Spinal cord (tissue), 10 donors: ENCODE data around the gene XRCC5. TPM values are rescaled to one million over a fixed set of nuclear protein-coding genes. Genes with fewer than 3 reads are reported as not detected.

Experiments used
- DNase-seq, 6 donors: peaks; one replicate each; pipeline versions ENCODE4 v3.0.0 to v3.0.0-alpha.2; 2013 to 2015; ENCODE audit warnings: low spot score in 6 of 6, low read depth in 4 of 6
- H3K27ac ChIP-seq: one replicate; pipeline ENCODE4 v1.5.1; 2013; ENCODE audit warnings: low read depth, low read length, control low read depth
- H3K27me3 ChIP-seq: one replicate; pipeline ENCODE4 v1.6.1; 2013; ENCODE audit warnings: low read length; ENCODE audit not compliant: control insufficient read depth, insufficient read depth
- H3K36me3 ChIP-seq: one replicate; pipeline ENCODE4 v1.6.1; 2013; ENCODE audit warnings: low read length; ENCODE audit not compliant: control insufficient read depth, insufficient read depth
- H3K4me1 ChIP-seq: one replicate; pipeline ENCODE4 v1.6.1; 2013; ENCODE audit warnings: low read length; ENCODE audit not compliant: control insufficient read depth, insufficient read depth
- H3K4me3 ChIP-seq: one replicate; pipeline ENCODE4 v1.5.1; 2013; ENCODE audit warnings: low read depth, low read length, control low read depth
- H3K9me3 ChIP-seq: one replicate; pipeline ENCODE4 v1.6.1; 2013; ENCODE audit warnings: low read length; ENCODE audit not compliant: control insufficient read depth, insufficient read depth
- WGBS: methylation state at CpG from one replicate; pipeline ENCODE4 v1.1.5; 2013; ENCODE audit warnings: missing lambda C conversion rate; ENCODE audit not compliant: insufficient coverage; 5-methylcytosine and 5-hydroxymethylcytosine counted together
- polyA plus RNA-seq, 2 donors: library from polyadenylated mRNA; unstranded; fragments of 120-200 nt; gene quantifications; one replicate each; pipeline ENCODE4 v1.2.1, GENCODE V29; 2013; ENCODE audit not compliant: insufficient read length in 2 of 2
- total RNA-seq, 2 donors: library from RNA; depleted of rRNA in 1 of 2; stranded (reverse); fragments of 120-200 nt in 1 of 2; fragments of >200 nt in 1 of 2; gene quantifications; one replicate each; pipeline versions ENCODE4 v1.2.3 to v1.2.4, GENCODE V29; 2013 to 2014
- donor health status: healthy.

Gene XRCC5
- total and polyA plus RNA-seq, 4 donors, result 144 to 256 (median 206) TPM

- Histone ChIP-seq H3K36me3 (no peaks in the 10 kb centered on the region), H3K4me1 (peaks cover 25% of the 10 kb centered on the region), H3K27me3 (no peaks in the 10 kb centered on the region), H3K27ac (peak overlapping the region; percentile 54), H3K4me3 (peak overlapping the region; percentile 92), H3K9me3 (no peaks in the 10 kb centered on the region)
- DNase-seq, result peak in 4 of 6 donors; percentile 10 to 86 (median 38)
- 27% methylated on average over 1 of the region's 3 CpGs for WGBS
These were observed 26.3 kb upstream of the XRCC5 start for GRCh38 chr2:216082805-216083204.

- WGBS, result 36% methylated on average over 11 of the region's 11 CpGs
- peak overlapping the region; percentile 62 for H3K27ac ChIP-seq
- H3K4me1 ChIP-seq, result peaks cover 25% of the 10 kb centered on the region
- peak in 3 of 6 donors; percentile 26 to 89 (median 77) for DNase-seq
- no peaks in the 10 kb centered on the region for H3K27me3 ChIP-seq
- H3K36me3 ChIP-seq, result no peaks in the 10 kb centered on the region
- H3K4me3 ChIP-seq, result peak overlapping the region; percentile 0
- no peaks in the 10 kb centered on the region for H3K9me3 ChIP-seq
These were observed 25.5 kb upstream of the XRCC5 start for GRCh38 chr2:216083464-216084281.

- WGBS, result 55% methylated on average over 3 of the region's 3 CpGs
- Histone ChIP-seq H3K27ac (no peak overlapping the region), H3K4me1 (peaks cover 25% of the 10 kb centered on the region), H3K36me3 (no peaks in the 10 kb centered on the region), H3K4me3 (no peak overlapping the region), H3K27me3 (no peaks in the 10 kb centered on the region), H3K9me3 (no peaks in the 10 kb centered on the region)
- peak in 2 of 6 donors; percentile 2 to 12 for DNase-seq
These were observed 24.6 kb upstream of the XRCC5 start for GRCh38 chr2:216084547-216084946.

GRCh38 chr2:216086207-216086893 lies 22.8 kb upstream of the XRCC5 start:
- Histone ChIP-seq H3K4me3 (no peak overlapping the region), H3K36me3 (no peaks in the 10 kb centered on the region), H3K27me3 (no peaks in the 10 kb centered on the region), H3K9me3 (no peaks in the 10 kb centered on the region), H3K4me1 (peaks cover 24% of the 10 kb centered on the region), H3K27ac (no peak overlapping the region)
- 83% methylated on average over 1 of the region's 2 CpGs for WGBS
- no peak for DNase-seq

- Histone ChIP-seq H3K4me3 (no peak overlapping the region), H3K27me3 (no peaks in the 10 kb centered on the region), H3K9me3 (no peaks in the 10 kb centered on the region), H3K4me1 (peaks cover 2% of the 10 kb centered on the region), H3K27ac (no peak overlapping the region), H3K36me3 (no peaks in the 10 kb centered on the region)
- WGBS, result no CpG with 5 or more reads among the region's 1 CpG
- DNase-seq, result no peak
These were observed 18.8 kb upstream of the XRCC5 start for GRCh38 chr2:216090369-216090786.

- no peaks in the 10 kb centered on the region for H3K27me3 ChIP-seq
- H3K36me3 ChIP-seq, result peaks cover 8% of the 10 kb centered on the region
- H3K4me1 ChIP-seq, result no peaks in the 10 kb centered on the region
- no peaks in the 10 kb centered on the region for H3K9me3 ChIP-seq
- no peak overlapping the region for H3K4me3 ChIP-seq
- DNase-seq, result no peak
- 80% methylated on average over 1 of the region's 2 CpGs for WGBS
- H3K27ac ChIP-seq, result no peak overlapping the region
These were observed 16.5 kb upstream of the XRCC5 start for GRCh38 chr2:216092646-216093045.

- DNase-seq, result no peak
- Histone ChIP-seq H3K4me1 (no peaks in the 10 kb centered on the region), H3K9me3 (no peaks in the 10 kb centered on the region), H3K36me3 (peaks cover 17% of the 10 kb centered on the region), H3K27ac (no peak overlapping the region), H3K4me3 (no peak overlapping the region), H3K27me3 (no peaks in the 10 kb centered on the region)
- 80% methylated on average over 2 of the region's 3 CpGs for WGBS
These were observed 14.4 kb upstream of the XRCC5 start for GRCh38 chr2:216094701-216095100.

- no peak for DNase-seq
- WGBS, result 98% methylated on average over 9 of the region's 9 CpGs
- no peaks in the 10 kb centered on the region for H3K4me1 ChIP-seq
- H3K9me3 ChIP-seq, result no peaks in the 10 kb centered on the region
- peaks cover 31% of the 10 kb centered on the region for H3K36me3 ChIP-seq
- H3K27me3 ChIP-seq, result no peaks in the 10 kb centered on the region
- H3K4me3 ChIP-seq, result no peak overlapping the region
- no peak overlapping the region for H3K27ac ChIP-seq
These were observed 10.5 kb upstream of the XRCC5 start for GRCh38 chr2:216098421-216099334.

- 97% methylated on average over 3 of the region's 4 CpGs for WGBS
- Histone ChIP-seq H3K27ac (no peak overlapping the region), H3K9me3 (no peaks in the 10 kb centered on the region), H3K4me1 (no peaks in the 10 kb centered on the region), H3K36me3 (peaks cover 27% of the 10 kb centered on the region), H3K27me3 (no peaks in the 10 kb centered on the region), H3K4me3 (no peak overlapping the region)
- no peak for DNase-seq
These were observed 8.0 kb upstream of the XRCC5 start for GRCh38 chr2:216101109-216101508.
